Body of pancreas (tissue), 4 donors: ENCODE data around the gene DCTN2.

Source experiments
- CTCF ChIP-seq, 7 experiments: fragments of 450-650 bp in 4 of 7; fragments of 200-600 bp in 3 of 7; sonication (generic) in 3 of 7; IDR thresholded peaks; one replicate each; pipeline ENCODE4 v1.5.1; 2016 to 2019; ENCODE audit warnings: antibody characterized with exemption in 7 of 7
- POLR2A ChIP-seq, 3 donors: fragments of 450-650 bp; IDR thresholded peaks; one replicate each; pipeline ENCODE4 v1.6.1; 2016; ENCODE audit warnings: antibody characterized with exemption in 3 of 3, mild to moderate bottlenecking in 2 of 3

GRCh38 chr12:57552835-57553313 is 5.9 kb upstream of the DCTN2 start:
- TF ChIP-seq POLR2A (IDR thresholded peaks at IDR 0.05), result no peak
- TF ChIP-seq CTCF (IDR thresholded peaks at IDR 0.05), result no peak
